Measurements from ENCODE around the gene TUBG1. TPM values are rescaled to one million over a fixed set of nuclear protein-coding genes. Genes with fewer than 3 reads are reported as not detected.

Gene TUBG1
- total and polyA plus RNA-seq, 2 of the 8 experiments (the other 6 are each of a cell fraction or from before 2014, with no cell fraction given) = 109 to 208 TPM

DNA sequence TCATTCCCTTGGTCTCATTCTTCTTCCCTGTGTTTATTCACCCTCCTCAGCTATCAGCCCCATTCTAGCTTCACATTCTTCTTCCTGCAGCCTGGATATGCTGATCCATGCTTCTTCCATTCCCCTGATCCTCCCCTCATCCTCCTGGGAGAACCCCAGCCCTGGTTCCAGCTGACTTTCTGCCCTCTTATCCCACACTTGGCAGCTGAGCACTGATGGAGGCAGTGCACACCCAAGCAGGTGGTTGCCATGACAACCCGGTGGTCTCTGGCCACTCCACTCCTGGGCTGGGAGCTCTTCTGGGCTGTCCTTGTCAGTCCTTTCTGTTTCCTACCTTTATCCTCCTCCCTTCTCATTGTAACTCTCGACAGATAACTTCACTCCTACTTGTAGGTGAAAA lies 32.9 kb downstream of the TUBG1 start (continued):
- TF ChIP-seq EP300 (IDR thresholded peaks at IDR 0.05; ENCODE audit: borderline replicate concordance in 1 of 2, low read depth in 2 of 2, low read length in 2 of 2) = no peak
- no peak for TF ChIP-seq TCF12 (IDR thresholded peaks at IDR 0.05; ENCODE audit: low read depth, low read length)
- TF ChIP-seq HDAC2 (IDR thresholded peaks at IDR 0.05; ENCODE audit: borderline replicate concordance in 1 of 2, low read depth in 2 of 2, low read length in 2 of 2) = no peak
- TF ChIP-seq CHD2 (IDR thresholded peaks at IDR 0.05; ENCODE audit: low read length) = no peak
- TF ChIP-seq ZNF274 (IDR thresholded peaks at IDR 0.05; ENCODE audit: borderline replicate concordance, extremely low read depth, low read length) = no peak

Data from H1 (cell line).